HG03521 (cell line): Measurements from ENCODE around the gene DLK1.

Experiments
- ATAC-seq: cut with Tn5 transposase; IDR thresholded peaks from one replicate; pipeline ENCODE4 v1.9.1; 2021; ENCODE audit warnings: mild to moderate bottlenecking, moderate library complexity; ENCODE audit not compliant: unreplicated experiment

Gene DLK1

DNA sequence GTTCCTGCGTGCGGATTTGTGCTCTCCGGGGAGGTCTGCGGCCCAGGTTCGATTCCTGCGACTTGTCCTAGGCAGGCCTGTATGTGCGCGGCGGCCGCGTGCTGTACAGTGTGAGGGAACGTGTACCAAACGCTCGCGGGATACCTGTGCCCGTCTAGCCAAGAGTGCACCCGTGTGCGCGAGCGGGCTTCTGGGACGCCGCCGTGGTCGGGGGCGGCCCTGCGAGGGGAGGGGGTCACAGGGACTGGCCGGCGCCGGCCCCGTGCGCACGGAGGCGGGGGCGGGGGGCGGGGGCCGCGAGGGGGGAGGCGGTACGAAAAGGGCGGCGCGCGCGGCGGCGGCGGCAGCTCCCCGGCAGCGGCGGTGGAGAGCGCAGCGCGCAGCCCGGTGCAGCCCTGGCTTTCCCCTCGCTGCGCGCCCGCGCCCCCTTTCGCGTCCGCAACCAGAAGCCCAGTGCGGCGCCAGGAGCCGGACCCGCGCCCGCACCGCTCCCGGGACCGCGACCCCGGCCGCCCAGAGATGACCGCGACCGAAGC, at the start of gene DLK1:
Gene DLK1 (plus strand): TSS at position 343 of the 536 bp plus-strand sequence. CDS start 177 bp downstream, at position 520.
- no peak for ATAC-seq

DNA sequence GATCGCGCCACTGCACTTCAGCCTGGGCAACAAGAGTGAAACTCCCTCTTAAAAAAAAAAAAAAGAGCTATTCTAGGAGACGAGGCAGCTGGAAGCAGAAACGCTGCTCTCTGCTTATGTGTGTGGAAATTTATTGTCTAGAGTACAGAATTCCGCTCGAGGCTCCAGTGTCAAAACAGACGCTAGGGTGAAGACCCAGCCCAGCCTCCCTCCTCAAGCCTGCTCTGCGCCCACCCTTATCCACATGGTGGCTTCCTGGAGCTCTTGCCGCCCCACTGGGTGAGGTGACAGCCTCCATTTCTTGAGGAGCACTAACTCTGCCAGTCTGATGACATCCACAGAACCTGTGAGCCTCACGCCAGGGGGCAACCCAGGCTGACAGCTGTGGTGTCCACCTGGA, 49.5 kb upstream of the DLK1 start:
- no peak for ATAC-seq

DNA sequence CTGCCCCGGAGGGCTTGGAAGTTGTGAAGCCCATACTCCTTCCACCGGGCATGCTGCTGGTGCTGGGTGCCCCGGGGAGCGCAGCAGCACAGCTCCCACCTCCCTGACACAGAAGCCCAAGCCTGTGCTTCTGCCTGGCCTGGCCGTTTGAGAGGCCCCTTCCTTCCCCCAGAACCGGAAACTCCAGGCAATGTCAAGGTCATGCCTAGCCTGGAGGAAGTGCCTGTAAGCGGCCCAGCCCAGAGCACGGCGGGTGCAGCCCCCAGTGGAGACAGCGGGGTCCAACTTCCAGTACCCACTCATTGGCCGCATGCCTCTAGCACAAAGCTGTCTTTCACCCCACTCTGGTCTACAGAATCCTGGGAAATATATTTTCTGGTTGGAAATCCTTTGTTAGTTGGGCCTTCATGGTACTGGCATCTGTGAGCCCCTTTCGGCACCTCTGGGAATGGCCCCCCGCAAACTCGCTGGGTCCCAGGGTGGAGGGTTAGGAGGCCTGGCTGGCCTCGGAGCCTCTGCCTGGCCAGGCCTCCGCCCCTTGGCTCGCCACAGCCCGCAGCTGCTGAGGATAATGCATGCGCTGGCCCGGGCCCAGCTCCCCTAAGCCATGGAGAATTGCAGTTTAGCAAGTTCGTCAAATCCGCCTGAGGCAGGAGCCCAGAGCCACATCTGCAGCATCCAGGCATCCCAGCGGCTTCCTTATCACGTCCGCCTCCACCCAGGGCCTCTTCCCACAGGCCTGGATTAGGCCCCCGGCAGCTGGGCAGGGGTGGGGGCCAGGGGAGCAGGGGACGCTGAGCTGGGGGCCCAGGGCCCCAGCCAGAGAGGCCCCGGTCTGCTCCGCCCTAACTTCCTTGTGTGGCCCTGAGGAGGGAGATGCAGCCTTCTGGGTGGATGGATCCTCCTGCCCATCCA, 48.9 kb upstream of the DLK1 start:
- ATAC-seq, result no peak

DNA sequence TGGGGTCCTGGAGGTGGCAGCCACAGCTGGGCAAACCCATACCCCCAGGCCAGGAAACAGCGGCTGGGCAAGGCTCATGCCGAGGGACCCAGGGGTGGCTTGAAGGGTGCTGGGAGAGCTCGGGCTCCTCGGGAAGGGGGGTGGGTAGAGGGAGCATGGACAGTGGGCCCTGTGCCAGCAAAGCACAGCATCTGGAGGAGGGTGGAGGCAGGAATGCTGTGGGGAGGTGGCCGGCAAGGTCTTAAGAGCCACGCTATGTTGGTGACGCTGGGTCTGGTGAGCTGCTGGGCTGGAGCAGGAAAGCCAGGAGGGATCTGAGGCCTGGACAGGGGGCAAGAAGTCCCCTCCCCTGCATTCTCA, 48.2 kb upstream of the DLK1 start:
- no peak for ATAC-seq

DNA sequence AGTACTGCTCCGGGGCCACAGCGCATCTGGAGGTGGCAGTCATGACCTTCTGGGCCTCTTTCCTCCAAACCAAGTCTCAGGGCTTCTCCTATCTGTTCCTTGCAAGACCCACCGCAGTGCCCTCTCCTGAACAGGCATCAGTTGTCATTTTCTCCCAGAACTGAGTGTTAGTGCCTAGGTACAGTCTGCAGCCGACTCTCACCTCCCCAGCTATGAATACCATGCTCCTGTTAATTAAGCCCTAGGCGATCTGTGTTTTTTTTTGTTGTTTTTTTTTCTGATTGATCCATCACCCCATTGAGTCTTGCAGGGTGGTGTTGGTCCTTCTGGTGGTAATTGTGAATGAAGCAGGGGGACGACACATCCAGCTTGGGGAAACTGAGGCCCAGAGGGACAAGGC, 47.5 kb upstream of the DLK1 start:
- no peak for ATAC-seq

DNA sequence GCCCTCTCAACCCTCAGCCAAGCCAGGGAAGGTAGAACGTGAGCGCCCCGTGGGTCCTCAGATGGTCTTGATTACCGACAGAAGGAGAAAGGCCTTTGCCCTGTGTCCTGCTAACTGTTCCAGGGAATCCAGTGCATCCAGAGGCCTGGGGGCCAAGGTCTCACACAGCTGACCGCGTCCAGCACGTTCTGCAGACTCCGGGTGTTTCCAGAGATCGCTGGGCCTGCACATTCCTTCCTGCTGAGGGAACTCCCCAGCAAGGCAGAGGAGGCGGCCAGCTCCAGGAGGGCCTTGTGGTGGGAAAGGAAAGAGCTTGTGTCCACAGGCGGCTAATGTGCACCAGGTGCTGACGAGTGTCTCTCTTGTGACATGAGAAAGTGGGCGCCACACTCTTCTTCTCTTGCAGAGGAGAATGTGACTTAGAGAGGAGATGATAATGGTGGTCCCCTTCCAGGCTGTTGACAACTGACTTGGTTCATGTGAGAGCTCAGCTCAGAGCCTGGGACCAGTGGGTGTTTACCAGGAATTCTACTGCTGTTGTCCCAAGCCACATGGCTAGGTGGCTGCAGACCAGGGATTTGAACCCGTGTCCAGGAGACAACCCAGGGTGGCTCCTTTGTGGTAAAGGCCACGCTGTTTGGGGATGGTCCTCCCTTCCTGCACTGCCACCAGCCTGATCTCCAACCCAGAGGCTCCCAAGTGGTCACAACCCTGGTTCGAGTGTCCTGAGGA, 46.8 kb upstream of the DLK1 start:
- no peak for ATAC-seq

DNA sequence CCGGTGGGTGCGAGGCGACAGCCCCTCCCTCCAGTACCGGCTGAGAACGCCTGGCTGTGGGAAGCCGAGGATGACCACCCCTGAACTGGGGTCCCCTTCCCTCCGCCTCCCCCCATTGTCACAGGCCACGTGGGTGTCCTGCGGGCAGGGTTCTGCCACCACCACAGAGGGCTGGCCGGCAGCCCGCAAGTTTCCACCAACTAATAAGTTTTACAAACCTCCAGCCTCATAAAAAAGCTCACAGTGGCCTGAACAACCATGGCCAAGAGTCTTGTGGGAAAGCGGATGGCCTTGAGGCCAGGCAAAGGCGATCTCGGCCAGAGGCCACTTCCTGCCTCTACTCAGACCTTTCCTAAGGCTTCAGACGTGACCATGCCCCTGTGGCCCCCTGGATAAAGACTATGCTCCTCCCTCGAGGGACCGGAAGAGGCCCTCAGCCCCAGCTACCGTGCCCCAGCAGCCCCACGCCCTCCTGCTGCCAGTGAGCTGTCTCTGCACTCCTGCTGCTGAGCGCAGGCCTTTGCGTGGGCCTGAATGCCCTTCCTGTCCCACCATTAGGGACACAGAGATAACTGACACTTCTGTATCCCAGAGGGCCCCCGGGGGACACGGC, 46.1 kb upstream of the DLK1 start:
- no peak for ATAC-seq

DNA sequence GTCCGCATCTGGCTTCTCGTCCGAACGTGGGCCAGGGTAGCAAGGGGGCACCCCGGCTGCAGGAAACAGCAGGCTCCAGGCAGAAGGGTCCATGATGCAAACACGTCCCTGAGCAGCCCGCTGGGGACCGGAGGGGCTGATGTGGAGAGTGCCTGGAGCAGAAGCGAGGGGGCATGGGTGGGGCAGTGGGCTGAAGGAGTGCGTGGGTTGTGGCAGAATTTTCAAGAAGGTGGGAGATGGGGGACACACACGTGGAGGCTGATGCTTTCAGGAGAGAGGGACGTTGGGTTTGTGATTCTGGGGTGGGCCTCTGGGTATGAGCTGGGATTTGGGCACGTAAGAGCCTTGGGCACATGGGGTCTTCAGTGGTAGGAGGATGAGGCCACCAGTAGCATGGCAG, 45.6 kb upstream of the DLK1 start:
- ATAC-seq, result no peak

DNA sequence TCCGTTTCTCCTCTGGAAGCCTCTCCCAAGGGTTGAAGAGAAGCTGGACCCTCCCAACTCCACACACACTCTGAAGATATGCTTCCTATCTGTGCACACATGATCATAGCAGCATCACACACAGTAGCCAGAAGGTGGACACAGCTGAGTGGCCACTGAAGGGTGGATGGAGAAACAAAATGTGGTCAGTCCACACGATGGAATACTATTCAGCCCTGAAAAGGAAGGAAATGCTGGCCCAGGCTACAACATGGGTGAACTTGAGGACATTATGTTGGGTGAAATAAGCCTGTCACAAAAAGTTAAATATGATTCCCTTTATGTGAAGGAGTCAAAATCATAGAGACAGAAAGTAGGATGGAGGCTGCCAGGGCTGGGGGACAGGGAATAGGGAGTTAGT, 43.9 kb upstream of the DLK1 start:
- ATAC-seq, result no peak

DNA sequence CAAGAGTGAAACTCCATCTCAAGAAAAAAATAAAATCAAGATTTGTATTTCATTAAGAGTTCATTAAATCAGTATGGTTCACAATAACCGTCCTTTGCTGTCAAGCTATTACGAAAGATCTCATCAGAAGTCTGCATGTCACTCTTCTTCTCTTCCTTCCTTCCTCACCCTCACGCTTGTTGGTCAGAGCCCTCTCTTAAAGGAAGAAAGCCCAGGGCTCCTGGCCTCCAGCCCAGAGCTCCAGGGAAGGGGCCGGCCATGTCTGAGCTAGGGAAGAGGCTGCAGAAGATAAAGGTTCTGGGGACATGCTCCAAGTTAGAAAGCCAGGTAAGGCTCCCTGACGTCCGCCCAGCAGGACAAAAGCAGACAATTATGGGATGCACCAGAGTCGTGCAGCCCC, 43.1 kb upstream of the DLK1 start:
- ATAC-seq, result no peak

DNA sequence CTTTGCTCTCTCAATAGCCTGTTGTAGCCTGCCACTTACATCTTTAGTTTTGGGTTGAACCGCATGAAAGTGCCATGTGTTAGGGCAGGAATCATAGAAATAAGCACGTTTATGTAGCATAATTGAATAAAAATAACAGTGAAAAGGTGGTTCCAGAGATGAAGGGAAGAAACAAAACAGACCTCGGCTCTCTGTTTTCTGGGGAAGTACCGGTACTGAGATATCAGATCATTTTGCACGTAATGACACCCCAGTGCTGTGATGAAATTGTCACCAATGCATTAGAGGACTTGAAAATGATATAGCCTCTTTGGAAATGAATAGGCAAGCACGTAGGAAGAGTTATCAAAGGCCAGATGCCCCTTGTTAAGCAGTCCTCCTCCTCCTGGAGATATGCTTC, 42.5 kb upstream of the DLK1 start:
- no peak for ATAC-seq

DNA sequence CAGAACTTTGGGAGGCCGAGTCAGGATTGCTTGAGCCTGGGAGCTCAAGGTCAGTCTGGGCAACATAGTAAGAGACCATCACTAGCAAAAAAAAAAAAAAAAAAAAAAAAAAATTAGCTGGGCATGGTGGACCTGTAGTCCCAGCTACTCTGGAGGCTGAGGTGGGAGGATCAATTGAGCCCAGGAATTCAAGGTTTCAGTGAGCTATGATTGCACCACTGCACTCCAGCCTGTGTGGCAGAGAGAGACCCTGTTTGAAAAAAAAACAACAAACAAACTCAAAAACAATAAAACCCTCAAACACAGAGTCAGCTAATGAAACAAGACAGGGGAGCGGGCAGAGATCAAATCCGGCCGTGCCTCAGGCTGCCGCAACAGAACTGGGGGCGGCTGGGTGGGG, 41.7 kb upstream of the DLK1 start:
- ATAC-seq, result no peak

DNA sequence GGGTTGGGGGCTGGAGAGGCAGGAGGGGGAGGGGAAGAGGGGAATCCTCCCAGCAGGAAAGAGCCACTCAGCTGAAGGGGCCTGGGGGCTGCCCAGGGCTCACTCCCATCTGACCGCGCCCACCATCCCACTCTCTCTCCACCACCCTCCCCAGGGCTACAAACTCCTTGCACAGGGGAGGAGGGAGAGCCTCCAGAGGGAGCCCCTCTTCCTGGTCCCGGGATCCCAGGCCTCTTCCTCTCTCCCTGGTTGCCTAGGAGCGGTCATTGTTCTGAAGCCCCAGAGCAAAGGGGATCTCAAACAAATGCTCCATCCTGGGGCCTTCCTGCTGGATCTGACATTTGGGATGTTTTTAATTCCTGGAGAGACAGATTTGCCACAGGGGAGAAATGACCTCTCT, 39.8 kb upstream of the DLK1 start:
- ATAC-seq, result no peak

DNA sequence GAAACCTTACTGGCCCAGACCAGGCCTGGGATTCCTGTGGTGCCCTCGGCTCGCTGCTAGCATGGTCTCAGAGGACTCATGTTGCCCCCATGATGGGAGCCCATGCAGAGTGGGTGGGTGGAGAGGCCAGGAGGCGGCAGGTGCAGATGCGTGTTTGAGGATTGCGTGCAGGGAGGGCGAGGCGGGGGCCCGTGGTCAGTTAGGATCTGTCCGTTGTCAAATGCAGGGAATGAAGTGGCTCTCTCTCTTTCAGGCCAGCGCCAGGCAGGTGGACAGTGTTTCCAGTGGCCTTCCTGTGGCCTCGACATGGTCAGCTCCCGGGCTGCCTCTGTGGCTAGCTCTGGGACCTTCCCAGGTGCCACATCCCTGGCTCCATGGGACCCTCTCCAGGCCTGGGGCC, 39.3 kb upstream of the DLK1 start:
- ATAC-seq, result no peak

DNA sequence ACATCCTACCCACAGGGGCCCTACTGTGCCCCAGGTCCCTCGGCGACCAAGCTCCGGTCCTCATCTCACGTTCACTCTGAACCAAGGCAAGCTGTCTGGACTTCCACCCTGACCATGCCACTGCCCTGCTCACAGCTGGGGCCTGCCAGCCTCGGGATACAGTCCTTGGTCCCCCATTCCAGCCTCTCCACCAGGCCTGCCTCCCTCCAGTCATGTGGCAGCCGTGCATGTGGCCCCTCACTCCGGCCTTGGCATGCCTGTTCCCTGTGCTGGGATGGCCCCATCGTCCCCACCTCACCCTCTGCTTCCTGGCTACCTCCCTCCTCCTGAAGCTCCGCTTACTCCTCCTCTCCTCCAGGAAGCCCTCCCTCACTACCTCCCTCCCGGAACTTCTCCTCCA, 38.6 kb upstream of the DLK1 start:
- ATAC-seq, result no peak

DNA sequence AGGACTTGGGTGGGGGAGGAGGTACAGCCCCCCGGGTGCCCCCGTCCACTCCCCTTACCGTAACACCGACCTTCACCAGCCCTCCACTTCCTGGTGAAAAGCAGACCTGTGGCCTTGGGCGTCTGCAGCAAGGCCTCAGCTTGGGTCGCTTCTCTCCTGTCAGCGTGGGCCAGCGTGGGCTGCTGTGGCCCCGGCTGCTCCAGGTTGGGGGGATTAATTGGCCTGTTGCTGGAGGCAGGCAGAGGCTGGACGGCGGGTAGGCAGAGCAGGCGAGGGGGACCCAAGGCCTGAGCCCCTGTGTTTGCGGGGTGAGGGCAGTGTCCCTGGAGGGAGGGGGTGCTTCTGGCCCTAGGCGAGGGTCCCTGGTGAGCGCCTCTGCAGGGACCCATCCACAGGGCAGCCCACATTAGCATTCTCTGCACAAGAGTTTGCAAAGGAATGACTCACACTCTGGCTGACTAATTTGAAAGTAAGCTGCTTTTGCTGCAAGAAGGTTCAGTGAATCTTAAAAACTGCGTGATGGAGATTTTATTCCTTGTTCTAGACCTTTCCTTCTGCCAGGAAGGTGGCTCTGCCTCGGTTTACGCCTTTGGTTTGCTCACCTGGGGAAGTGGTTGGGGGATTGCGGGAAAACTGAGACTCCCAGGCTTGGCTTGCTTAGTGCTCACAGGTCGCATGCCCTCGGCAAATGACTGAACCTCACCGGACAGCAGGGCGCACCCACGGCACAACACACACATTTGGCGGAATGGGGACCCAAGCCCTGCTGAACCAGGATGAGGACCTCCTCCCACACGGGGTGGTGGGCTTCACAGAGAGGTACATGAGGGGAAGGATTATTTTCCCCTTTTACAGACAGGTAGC, 37.9 kb upstream of the DLK1 start:
- ATAC-seq, result no peak

DNA sequence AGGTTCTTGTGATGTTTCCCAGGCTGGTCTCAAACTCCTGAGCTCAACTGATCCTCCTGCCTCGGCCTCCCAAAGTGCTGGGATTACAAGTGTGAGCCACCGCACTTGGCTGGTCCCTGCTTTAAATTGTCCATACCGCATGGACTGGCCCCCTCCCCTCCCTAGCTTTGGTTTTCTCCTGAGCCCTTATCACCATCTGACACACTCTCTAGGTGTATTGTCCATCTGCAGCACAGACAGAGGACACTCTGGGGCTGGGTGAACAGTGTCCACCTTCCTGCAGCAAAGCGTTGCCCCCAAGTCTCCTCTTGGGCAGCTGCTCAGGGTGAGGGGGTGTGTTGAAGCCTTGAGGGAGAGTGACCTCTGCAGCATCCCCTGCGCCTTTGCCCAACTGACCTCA, 36.0 kb upstream of the DLK1 start:
- no peak for ATAC-seq

DNA sequence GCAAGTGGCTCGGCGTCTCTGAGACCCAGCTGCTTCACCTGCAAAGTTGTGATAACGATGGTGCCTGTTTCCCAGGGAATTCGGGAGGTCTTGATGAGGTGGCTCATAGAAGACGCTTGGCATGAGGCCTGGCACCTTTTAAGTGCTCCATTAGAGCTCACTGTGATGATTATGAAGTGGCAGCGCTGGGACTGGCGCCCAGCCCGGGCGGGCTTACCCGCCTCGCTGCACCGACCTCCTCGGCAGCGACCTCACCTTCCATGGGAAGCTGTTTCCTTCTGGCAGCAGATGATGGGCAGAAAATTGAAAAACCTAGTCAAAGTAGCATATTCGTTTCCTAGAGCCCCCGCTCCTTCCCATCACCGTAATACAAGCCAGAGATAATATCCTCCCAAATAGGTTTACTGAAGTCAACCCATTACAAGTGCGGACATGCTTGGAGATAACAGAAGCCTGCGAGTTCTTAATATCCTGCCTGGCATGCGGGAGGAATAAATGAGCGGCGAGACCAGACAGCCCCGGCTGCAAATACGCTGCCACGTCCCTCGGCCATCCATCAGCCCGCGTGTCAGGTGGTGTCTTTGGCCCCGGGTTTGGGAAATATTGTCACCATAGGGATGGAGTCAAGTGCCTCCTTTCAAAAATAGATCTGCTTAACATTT, 35.2 kb upstream of the DLK1 start:
- no peak for ATAC-seq

DNA sequence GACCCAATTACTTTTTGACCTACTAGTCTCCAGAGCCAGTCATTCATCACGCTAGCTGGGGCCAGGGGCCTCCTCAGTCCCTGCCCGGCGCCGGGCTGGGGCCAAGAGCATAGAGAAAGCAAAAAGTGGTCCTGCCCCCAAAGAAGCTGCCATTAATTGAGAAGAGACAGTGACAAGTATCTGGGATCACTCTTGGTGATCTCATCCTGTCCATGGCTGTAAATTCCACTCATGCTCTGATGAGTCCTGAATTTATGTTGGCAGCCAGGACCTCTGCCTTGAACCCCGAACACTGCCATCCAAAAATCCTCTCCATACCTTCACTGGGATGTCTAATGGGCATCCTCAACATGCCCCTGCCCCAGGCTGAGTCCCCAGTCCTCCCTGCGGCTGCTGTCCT, 34.4 kb upstream of the DLK1 start:
- no peak for ATAC-seq

DNA sequence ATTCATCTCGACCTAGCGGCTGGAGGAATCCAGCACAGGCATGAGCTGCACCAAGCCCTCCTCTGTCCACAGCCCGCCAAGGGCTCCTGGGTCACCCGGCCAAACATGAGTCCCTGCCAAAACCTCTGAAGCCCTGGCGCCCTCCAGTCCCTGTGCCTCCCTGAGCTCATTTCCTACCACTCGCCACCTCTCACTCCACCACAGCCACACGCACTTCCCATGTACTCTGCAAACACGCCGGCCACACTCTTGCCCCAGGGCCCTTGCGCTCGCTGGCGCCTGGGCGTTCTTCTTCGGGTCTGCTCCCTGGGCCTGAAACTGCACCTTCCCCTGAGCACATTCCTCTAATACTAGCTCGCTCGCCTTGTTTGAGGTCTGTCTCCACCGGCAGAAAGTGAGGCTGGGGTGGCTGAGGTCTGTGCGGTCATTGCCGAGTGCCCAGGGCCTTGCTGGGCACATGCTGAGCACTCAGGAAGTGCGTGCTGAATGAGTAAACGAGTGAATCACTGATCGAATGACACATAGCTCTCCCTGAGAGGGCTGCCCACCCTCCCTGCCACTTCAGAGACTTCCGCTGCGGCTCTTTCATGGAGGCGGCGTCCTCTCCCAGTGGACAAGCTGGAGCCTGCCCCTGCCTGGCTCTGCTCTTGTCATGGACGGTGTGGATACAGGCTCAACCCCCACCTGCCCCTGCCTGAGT, 33.7 kb upstream of the DLK1 start:
- ATAC-seq, result no peak
